GM12801 (cell line): ENCODE results near the gene PALM.

Source experiments
- TF ChIP-seq, protein P1 (sequence below): IDR thresholded peaks from one replicate; pipeline ENCODE4 v1.5.1; 2011; ENCODE audit warnings: control low read depth; ENCODE audit not compliant: insufficient read length; ENCODE audit errors: extremely low read depth

Gene PALM

DNA sequence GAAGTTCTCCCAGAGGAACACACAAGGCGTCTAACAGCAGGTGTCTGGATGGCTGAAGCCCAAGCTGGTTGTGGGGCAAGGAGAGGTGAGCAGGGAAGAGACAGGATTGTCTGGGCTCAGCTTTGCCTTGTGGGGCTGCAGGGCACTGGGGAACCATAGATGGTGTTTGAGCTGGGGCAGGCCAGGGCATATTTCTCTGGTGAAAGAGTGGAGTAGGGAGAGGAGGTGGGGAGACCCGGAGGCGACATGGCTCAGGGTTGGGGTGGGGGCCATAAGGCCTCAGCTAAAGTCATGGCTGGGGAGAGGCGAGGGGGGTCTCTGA is 5.4 kb upstream of the PALM start:
- TF ChIP-seq, protein P1, sequence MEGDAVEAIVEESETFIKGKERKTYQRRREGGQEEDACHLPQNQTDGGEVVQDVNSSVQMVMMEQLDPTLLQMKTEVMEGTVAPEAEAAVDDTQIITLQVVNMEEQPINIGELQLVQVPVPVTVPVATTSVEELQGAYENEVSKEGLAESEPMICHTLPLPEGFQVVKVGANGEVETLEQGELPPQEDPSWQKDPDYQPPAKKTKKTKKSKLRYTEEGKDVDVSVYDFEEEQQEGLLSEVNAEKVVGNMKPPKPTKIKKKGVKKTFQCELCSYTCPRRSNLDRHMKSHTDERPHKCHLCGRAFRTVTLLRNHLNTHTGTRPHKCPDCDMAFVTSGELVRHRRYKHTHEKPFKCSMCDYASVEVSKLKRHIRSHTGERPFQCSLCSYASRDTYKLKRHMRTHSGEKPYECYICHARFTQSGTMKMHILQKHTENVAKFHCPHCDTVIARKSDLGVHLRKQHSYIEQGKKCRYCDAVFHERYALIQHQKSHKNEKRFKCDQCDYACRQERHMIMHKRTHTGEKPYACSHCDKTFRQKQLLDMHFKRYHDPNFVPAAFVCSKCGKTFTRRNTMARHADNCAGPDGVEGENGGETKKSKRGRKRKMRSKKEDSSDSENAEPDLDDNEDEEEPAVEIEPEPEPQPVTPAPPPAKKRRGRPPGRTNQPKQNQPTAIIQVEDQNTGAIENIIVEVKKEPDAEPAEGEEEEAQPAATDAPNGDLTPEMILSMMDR: no peak

DNA sequence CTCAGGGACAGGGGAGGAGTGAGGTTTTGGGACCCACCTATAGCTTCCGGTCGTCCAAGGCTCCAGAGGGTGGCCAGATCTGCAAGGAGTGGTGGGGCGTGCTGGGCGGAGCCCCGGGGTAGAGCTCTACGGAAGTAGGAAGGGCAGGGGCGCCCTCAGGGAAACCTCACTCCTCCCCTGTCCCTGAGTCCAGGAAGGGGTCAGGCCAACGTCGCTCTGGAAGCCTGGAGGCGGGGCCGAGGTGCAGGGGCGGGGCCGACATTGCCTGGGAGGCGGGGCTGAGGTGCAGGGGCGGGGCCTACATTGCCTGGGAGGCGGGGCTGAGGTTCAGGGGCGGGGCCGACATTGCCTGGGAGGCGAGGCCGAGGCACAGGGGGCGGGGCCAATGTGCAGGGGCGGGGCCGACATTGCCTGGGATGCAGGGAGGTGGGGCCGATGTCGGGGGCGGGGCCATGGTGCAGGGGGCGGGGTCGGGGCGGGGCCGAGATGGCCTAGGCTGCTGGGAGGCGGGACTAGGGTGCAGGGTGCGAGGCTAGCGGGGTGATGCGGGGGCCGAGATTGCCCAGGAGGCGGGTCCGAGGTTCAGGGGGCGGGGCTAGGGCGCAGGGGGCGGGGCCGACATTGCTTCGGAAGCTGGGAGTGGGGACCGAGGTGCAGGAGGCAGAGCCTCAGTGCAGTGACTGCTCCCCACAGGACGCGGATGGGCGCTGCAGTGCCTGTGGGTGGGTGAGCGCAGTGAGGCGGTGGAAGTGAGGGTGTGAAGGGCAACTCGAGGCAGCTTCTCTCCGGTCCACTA is 4.9 kb upstream of the PALM start:
- TF ChIP-seq, protein P1: no peak

DNA sequence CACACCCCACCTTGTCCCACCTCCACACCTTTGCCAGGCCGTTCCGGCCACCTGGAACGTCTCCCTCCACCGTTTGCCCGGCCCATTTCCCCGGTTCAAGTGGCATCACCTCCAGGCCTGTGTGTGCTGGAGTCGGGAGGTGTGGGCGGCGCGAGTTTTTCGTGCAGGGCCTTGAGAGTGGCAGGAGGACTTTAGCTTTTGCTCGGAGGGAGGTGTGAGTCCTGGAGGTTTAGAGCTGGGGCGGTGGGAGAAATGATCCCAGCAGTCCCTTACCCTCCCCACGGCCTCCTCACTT is 4.3 kb upstream of the PALM start:
- TF ChIP-seq, protein P1: no peak

DNA sequence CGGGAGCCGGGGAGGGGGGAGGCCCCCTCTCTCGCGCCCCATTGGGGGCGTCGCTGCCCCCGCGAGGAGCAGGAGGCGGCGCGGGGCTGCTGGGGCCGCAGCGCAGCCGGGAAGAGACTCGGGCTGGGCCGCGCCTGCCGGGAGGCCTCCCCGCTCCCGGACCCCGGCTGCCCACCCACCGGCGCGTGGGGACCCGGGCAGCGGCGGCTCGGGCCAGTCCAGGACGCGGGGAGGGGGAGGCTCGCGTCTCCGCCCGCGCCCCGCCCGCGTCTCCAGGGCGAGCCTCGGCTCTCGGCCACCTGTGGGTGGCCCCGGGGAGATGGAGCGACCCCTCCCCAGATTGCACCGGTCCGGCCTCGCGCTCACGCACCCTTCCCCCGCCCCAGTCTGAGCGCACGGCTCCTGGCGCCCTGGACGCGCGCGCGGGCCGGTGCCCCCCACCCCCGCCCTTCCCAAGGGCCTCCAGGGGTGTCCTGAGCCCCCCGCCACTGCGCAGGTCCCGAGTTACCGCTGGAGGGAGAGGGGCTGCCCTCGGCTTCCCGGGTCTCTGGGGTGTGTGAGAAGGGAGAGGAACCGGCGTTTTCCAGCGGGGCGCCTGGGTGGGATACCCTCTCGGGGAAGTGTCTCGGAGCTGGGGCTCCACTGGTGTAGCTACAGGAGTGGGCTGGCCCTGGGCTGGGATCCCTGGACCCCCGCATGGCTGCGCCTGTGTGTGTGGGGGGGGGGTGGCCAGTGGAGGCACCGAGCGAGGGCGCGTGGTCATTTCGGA is 645 bp downstream of the PALM start:
- TF ChIP-seq, protein P1: no peak

DNA sequence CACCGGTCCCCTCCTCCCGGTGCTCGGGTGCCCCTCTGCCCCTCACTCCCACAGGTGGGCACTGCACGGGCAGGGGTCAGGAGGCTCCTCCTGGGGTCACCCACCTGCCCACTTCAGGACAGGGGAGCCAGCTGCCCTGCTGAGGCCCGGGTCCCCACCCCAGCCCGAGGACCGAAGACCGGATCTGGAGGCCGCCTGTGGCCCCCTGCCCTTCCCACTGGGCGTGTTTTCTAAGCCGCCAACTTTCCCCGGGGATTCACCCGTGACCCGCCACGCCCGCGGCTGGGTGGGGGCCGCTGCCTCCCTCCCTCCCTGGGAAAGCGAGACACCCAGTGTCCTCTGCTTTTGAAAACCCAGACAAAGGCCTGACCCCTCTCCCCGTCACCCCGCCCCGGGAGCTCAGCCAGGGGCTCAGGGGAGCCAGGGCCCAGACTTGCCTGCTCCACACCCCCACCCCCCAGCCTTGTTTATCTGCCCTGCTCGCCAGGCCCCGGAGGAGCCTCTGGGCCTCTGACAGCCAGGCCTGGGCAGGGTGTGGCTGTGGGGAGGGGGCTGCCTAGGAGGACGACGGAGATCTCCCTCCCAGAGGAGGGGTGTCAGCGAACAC is 1.3 kb downstream of the PALM start:
- TF ChIP-seq, protein P1: no peak

DNA sequence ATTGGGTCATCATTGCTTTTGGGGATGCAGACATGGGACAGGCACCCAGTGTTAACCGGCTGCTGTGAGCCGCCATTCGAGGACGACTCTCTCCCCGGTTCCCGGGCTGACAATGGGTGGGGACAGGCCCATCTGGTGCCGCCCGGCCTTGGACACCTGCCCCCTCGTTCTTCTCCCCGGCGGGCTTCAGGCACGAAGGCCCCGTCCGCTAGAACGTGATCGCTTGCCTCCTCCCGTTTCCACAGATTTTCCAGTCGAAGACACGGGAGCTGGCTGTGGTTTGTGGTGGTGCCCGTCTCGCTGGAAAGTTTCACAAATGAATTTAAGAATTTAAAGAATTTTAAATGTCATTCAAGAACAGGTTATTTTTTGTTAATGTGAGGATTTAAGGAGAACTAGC is 2.0 kb downstream of the PALM start:
- TF ChIP-seq, protein P1: no peak

DNA sequence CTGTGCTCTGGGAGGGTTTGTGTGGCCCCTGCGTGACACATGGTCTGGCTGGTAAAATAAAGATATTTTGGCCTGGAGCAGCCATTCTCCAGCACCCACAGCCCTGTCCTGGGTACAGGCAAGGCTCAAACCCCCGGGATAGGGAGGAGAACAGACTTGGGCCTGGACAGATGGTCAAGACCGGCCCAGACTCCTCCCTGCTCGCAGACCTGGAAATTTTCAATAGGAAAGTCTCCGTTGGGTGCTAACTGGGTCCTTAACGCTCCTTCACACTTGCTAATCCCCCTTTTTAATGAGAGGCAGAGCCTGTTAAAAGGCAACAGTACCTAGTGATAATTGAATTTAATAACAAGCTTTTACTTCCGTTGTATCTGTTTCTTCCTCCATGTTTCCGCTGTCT is 2.5 kb downstream of the PALM start:
- TF ChIP-seq, protein P1: no peak
